GM12874 (cell line): ENCODE data around the gene ARL13A.

ENCODE experiments used
- TF ChIP-seq, protein P1 (sequence below): IDR thresholded peaks from 2 replicates; pipeline ENCODE4 v1.5.1; 2011; ENCODE audit warnings: low read depth, mild to moderate bottlenecking, control low read depth, low read length, moderate library complexity; ENCODE audit not compliant: insufficient read depth

Gene ARL13A

DNA sequence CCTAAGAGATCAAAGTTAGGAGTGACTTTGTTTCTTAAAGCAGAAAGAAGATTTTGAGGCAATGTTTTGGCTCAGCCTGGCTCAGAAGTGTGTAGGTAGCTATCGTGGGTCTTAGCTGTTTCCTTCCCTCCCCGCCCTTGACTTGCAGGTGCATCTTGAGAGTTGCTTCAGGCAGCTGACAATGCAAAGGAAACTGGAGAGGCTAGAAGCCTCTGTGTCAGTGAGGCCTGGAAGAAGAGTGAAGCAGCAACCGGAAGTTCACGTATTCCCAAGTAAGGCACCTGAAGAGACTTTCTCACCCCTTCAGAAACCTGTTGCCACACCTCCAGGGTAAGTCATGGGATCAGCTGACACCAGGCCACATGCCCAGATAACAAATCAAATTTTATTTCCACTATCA lies 30.2 kb upstream of the ARL13A start:
- TF ChIP-seq, protein P1, sequence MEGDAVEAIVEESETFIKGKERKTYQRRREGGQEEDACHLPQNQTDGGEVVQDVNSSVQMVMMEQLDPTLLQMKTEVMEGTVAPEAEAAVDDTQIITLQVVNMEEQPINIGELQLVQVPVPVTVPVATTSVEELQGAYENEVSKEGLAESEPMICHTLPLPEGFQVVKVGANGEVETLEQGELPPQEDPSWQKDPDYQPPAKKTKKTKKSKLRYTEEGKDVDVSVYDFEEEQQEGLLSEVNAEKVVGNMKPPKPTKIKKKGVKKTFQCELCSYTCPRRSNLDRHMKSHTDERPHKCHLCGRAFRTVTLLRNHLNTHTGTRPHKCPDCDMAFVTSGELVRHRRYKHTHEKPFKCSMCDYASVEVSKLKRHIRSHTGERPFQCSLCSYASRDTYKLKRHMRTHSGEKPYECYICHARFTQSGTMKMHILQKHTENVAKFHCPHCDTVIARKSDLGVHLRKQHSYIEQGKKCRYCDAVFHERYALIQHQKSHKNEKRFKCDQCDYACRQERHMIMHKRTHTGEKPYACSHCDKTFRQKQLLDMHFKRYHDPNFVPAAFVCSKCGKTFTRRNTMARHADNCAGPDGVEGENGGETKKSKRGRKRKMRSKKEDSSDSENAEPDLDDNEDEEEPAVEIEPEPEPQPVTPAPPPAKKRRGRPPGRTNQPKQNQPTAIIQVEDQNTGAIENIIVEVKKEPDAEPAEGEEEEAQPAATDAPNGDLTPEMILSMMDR = no peak

DNA sequence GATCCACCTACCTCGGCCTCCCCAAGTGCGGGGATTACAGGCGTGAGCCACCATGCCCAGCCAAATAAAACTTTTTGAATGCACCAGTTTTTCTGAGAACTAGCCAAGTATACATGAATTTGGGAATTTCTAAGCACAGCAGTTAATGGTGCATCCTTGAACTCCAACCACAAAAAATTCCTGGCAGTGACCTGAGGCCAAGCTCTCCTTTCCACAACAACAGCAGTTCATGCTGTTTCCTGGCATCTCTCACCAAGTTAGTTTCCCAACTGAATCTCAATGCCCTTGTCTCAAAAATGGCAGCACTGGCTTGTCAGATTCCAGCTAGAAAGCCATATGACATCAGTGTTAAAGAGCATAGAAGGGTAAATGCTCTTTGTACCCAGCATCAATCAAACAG lies 24.9 kb upstream of the ARL13A start:
- TF ChIP-seq, protein P1 = no peak

DNA sequence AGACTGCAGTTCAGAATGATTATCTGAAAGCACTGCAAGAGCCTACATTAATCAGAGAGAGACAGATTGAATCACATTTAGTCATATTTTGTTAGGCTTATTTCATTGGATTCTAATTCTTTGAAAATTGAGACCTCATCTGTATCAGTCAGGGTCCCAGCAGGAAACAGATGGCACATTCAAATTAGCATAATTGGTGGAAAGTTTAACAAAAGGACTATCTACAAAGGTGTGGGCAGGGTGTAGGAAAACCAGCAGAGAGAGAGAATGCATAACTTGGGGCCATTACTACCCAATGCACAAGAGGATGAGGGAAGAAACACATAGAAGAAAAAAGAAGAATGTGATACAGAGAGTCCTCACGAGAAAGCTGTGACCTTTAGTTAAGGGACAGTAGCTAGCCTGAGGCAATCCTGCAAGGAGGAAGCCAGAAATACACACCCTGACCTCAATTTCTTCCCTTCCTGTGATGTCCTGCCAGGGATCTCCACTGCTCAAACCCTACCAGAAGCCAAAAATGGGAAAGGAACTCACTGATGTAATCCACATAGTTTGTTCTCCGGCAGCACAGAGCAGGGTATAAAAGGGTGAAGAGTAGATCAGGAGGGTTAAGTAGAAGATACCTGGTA lies 23.1 kb upstream of the ARL13A start:
- TF ChIP-seq, protein P1 = no peak

DNA sequence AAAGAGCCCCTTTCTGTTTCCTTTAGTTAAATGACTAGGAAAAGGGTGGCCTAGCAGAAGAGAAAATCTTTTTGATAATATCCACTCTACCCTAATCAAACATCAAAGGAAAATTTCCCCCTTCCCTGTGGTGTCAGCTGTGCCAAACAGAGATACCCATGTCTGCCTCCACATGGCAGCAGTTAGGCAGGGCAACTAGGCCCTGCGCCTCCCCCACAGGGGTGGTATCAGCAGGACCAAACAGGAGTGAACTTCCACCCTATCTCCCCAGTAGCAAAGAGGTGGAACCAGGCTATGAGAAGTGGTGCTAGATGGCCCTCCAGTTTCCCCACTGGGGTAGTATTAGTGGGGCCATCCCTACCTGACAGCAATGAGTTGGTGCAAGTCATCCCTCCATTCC lies 21.0 kb upstream of the ARL13A start:
- TF ChIP-seq, protein P1 = no peak

DNA sequence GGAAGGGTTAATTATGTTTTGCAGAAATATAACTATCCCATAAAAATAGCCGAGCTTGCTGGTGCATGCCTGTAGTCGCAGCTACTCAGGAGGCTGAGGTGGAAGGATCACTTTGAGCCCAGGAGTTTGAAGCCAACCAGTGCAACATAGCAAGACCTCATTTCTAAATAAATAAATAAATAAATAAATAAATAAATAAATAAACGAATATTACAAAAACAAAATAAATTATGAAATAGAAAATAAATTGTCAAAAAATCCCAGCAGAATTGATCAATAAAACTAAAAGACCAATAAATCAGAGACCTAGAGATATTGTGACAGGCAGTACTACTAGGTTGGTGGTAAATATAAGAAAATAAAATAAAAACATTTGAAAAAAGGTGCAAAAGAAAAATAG lies 6.7 kb upstream of the ARL13A start:
- TF ChIP-seq, protein P1 = no peak

DNA sequence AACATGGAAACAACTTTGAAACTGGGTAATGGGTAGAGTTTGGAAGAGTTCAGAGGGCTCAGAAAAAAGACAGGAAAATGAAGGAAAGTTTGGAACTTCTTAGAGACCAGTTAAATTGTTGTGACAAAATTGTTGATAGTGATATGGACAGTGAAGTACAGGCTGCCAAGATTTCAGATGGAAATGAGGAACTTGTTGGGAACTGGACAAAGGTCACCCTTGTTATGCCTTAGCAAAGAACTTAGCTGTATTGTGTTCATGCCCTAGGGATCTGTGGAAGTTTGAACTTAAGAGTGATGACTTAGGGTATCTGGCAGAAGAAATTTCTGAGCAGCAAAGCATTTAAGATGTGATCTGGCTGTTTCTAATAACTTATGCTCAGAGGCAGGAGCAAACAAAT lies 5.1 kb upstream of the ARL13A start:
- TF ChIP-seq, protein P1 = no peak

DNA sequence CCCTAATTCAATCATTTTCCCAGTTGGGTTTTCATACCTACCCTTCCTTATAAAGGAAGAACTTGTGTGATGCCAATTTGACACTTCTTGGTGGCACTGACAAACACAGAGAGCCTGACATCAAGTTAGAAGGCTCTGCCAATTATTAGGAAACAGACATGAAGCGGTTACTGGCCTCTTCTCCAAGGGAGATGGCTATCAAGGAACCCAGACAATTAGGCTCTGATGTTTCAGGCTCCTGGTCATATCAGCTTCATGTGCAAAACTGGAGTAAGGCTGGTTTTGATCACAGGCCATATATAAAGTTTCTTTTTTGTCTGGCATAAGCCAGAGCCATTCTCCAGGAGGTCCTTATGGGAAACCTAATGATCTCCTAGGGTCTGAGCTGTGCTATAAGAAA lies 428 bp downstream of the ARL13A start:
- TF ChIP-seq, protein P1 = no peak
